PFSK-1 (cell line): ENCODE measurements around the gene NR3C2.

ENCODE experiments used
- FOXP2 ChIP-seq: optimal IDR thresholded peaks from 2 replicates; pipeline ENCODE3; 2011; ENCODE audit warnings: borderline replicate concordance, control low read depth, inconsistent platforms; ENCODE audit not compliant: insufficient read depth; ENCODE audit errors: extremely low read length, extremely low read depth
- POLR2AphosphoS5 ChIP-seq: IDR thresholded peaks from 2 replicates; pipeline ENCODE4 v1.6.1; 2012; ENCODE audit warnings: low read depth, mild to moderate bottlenecking, control low read depth, low read length, moderate library complexity
- REST ChIP-seq, 2 experiments: IDR thresholded peaks; 2 replicates each; pipeline versions ENCODE4 v1.6.1 to v1.8.0; 2011 to 2012; ENCODE audit warnings: low read depth in 2 of 2, low read length in 2 of 2, control low read depth in 1 of 2, inconsistent platforms in 1 of 2, mild to moderate bottlenecking in 1 of 2, moderate library complexity in 1 of 2; ENCODE audit not compliant: insufficient read depth in 1 of 2
- SIN3A ChIP-seq: IDR thresholded peaks from 2 replicates; pipeline ENCODE4 v1.6.1; 2012; ENCODE audit warnings: mild to moderate bottlenecking, low read length, moderate library complexity, borderline replicate concordance; ENCODE audit not compliant: insufficient read depth
- TAF1 ChIP-seq: IDR thresholded peaks from 2 replicates; pipeline ENCODE4 v1.6.1; 2012; ENCODE audit warnings: low read length, control low read depth, borderline replicate concordance; ENCODE audit not compliant: insufficient read depth

Gene NR3C2

GRCh38 chr4:148435654-148436406, 6.4 kb downstream of the NR3C2 start:
- TF ChIP-seq POLR2AphosphoS5 (no peak), FOXP2 (no peak), SIN3A (no peak), REST (IDR thresholded peaks at IDR 0.05; ENCODE audit: insufficient read depth in 1 of 2, low read depth in 2 of 2, low read length in 2 of 2) (no peak), TAF1 (no peak)

- TF ChIP-seq TAF1 (no peak), SIN3A (no peak), FOXP2 (no peak), POLR2AphosphoS5 (no peak), REST (IDR thresholded peaks at IDR 0.05; ENCODE audit: insufficient read depth in 1 of 2, low read depth in 2 of 2, low read length in 2 of 2) (no peak)
Observed at GRCh38 chr4:148434075-148434773, 8.0 kb downstream of the NR3C2 start.

GRCh38 chr4:148431401-148431800, 10.8 kb downstream of the NR3C2 start:
- TF ChIP-seq TAF1 (no peak), SIN3A (no peak), REST (IDR thresholded peaks at IDR 0.05; ENCODE audit: insufficient read depth in 1 of 2, low read depth in 2 of 2, low read length in 2 of 2) (no peak), FOXP2 (no peak), POLR2AphosphoS5 (no peak)

- no peak for TF ChIP-seq POLR2AphosphoS5
- TF ChIP-seq FOXP2, result no peak
- TF ChIP-seq TAF1, result no peak
- no peak for TF ChIP-seq SIN3A
- TF ChIP-seq REST (IDR thresholded peaks at IDR 0.05; ENCODE audit: insufficient read depth in 1 of 2, low read depth in 2 of 2, low read length in 2 of 2), result no peak
Observed at GRCh38 chr4:148430854-148431253, 11.4 kb downstream of the NR3C2 start.

- TF ChIP-seq POLR2AphosphoS5 (no peak), REST (IDR thresholded peaks at IDR 0.05; ENCODE audit: insufficient read depth in 1 of 2, low read depth in 2 of 2, low read length in 2 of 2) (no peak), FOXP2 (no peak), TAF1 (no peak), SIN3A (no peak)
Observed at GRCh38 chr4:148429206-148429605, 13.0 kb downstream of the NR3C2 start.
